GM21737 (cell line): ENCODE results near the gene MGLL.
"Not testable (repeated sequence)": the region's sequence is repeated elsewhere in the genome, so short reads cannot be mapped to it uniquely, and the experiment has no call there.

ENCODE experiments used
- ATAC-seq: cut with Tn5 transposase; IDR thresholded peaks from one replicate; pipeline ENCODE4 v1.9.1; 2021; ENCODE audit warnings: mild to moderate bottlenecking, moderate library complexity; ENCODE audit not compliant: unreplicated experiment

MGLL gene

GRCh38 chr3:127697551-127698240, 124.6 kb downstream of the MGLL start:
- peak; percentile 63 for ATAC-seq

- ATAC-seq = no peak
Observed at GRCh38 chr3:127694467-127695215, 127.7 kb downstream of the MGLL start.

- no peak for ATAC-seq
Observed at GRCh38 chr3:127693336-127693843, 128.9 kb downstream of the MGLL start.

- no peak for ATAC-seq
Observed at GRCh38 chr3:127692501-127693335, 129.6 kb downstream of the MGLL start.

- ATAC-seq = no peak
Observed at GRCh38 chr3:127691974-127692373, 130.3 kb downstream of the MGLL start.

GRCh38 chr3:127691489-127691888, 130.8 kb downstream of the MGLL start:
- no peak for ATAC-seq

GRCh38 chr3:127690823-127691452, 131.4 kb downstream of the MGLL start:
- ATAC-seq = no peak

GRCh38 chr3:127690106-127690505, 132.2 kb downstream of the MGLL start:
- no peak for ATAC-seq

GRCh38 chr3:127689266-127689860, 133.0 kb downstream of the MGLL start:
- no peak for ATAC-seq

GRCh38 chr3:127688416-127689265, 133.7 kb downstream of the MGLL start:
- ATAC-seq = no peak

- ATAC-seq = no peak
Observed at GRCh38 chr3:127688022-127688415, 134.3 kb downstream of the MGLL start.

GRCh38 chr3:127687228-127687737, 135.0 kb downstream of the MGLL start:
- ATAC-seq = no peak

GRCh38 chr3:127686512-127686894, 135.8 kb downstream of the MGLL start:
- no peak for ATAC-seq

- ATAC-seq = no peak
Observed at GRCh38 chr3:127685708-127686511, 136.4 kb downstream of the MGLL start.

GRCh38 chr3:127684871-127685707, 137.2 kb downstream of the MGLL start:
- ATAC-seq = no peak

GRCh38 chr3:127682561-127682960, 139.8 kb downstream of the MGLL start:
- no peak for ATAC-seq

GRCh38 chr3:127682175-127682554, 140.2 kb downstream of the MGLL start:
- ATAC-seq = not testable (repeated sequence)

GRCh38 chr3:127680798-127681221, 141.5 kb downstream of the MGLL start:
- no peak for ATAC-seq
